Measurements from ENCODE around the gene NR1H4.
"Not testable (repeated sequence)": the region's sequence is repeated elsewhere in the genome, so short reads cannot be mapped to it uniquely, and the experiment has no call there.

NR1H4 gene

DNA sequence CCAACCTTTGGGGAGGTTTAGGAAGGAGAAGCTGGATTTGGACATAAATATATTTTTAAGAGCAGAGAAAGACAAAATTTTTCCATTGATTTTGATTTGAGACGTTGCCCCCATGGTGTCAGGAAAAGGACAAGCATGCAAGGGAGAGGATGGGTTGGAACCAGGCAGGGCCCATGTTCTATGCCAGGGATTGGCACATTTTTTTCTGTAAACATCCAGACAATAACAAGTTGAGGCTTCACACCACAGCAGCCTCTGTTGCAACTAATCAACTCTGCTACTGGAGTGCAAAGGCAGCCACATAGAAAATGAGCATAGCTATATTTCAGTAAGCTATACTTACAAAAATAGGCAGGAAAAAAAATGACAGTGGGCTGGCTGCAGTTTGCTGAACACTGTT is 44.7 kb downstream of the NR1H4 start:
- no peak for DNase-seq

DNA sequence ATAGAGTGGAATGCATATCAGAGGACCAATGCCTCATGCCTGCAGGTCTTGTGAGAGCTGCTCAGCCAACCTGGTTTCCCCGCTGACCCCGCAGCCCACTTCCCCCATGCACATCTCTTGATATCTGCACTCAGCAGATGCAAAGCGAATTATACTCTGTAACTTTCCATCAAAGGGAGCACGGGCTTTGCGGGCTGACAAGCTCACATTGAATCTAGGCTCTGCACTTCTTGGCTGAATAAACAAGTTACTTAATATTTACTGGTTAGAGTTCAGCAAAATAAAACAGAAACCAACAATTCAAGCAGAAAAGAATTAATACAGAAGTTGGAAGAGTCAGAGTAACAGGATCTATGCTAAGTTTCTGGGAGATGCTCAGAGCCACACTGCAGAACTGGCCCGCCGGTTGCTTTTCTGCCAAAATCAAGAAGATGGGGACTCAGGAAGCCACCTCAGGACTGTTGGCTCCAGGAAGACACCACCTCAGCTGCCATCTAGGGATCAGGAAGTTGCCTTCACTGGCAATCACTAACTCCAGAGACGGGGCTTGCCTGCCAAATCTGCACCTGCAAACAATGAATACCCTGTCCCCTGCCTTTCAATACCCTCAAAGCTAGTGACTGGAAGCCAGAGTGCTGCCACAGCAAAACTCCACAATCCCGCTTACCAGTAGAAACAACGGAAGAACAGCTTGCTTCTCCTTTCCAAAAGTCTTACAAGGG is 46.5 kb downstream of the NR1H4 start:
- no peak for DNase-seq

DNA sequence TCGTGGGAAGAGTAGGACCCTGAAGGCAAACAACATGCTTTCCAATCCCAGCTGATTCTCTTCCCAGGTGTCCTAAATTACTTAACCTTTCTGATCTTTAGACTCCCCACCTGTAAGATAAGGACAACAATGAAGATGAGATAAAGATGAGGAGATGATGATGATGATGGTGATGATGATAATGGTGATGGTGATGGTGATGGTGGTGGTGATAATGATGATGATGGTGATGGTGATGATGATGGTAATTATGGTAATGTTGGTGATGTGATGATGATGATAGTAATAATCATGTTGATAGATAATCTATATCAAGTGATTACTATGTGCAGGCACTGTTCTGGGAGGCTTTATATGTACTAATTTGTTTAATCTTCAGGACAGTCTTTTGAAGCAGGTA is 48.3 kb downstream of the NR1H4 start:
- DNase-seq, result no peak

DNA sequence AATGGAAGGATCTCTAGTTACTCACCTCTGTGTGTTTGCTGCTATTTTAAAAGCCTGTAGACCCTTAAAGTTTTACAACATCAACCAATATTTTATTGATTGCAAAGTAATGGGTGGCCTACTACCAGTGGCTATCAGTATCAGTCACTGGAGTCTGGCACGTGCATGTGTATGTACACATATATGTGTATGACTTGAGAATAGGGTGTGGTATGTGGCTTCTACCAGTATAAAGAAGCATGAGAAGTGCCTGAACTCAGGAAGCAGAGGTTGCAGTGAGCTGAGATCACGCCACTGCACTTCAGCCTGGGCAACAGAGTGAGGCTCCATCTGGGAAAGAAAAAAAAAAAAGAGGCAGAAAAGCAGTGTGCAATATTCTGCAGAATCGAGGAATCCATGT is 54.4 kb downstream of the NR1H4 start:
- no peak for DNase-seq

DNA sequence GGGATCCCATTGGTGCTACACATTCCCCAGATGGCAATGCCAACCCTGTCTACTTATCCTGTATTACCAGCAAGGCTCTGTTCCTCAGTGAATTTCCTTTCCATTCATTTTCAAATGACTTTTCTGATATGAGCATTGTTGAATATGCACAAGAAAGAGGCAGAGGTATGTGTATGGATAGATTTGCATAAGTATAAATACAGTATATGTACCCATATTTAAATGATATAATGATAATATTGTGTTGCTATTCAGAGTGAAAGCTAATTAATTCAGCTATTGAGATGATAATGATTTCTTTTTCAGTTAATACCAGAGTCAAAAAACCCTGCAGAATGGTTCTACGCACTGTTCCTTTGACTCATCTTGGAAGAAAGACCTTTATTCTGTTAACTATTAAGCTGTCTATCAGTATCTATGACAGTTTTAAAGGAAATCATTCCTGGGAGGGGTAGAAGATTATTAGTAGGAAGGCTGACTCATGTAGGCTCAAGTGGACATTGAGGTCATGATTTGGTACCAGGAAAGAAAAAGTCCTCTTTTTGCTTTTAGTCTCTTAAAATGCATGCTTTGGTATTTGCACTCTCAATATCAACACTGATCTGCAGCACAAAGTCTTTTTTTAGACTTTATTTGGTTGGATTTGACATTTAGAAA is 54.9 kb downstream of the NR1H4 start:
- DNase-seq, result no peak

DNA sequence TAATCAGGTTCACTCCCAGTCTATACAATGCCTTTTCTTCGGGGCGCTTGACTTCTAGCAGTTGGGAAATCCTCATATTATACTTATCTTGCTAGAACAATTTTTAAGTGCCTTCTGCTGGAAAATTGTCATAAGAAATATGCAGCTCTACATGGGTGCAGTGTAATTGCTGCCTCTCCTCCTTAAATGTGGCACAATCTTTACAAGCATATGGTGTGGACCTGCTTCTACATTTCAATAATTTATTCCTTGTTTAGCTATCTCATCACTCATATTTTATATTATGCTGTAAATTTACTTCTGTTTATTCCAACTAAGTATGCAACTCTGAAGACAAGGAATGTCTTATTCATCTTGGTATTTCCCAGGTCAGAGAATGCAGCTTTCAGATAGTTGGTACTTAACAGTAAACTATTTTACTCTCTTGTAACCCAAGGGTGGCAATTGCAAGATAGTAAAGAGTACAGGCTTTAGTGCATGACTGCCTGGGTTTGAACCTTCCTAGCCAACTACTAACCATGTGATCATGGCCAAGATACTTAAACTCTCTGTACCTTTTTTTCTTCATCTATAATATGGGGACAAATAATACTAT is 56.2 kb downstream of the NR1H4 start:
- no peak for DNase-seq

DNA sequence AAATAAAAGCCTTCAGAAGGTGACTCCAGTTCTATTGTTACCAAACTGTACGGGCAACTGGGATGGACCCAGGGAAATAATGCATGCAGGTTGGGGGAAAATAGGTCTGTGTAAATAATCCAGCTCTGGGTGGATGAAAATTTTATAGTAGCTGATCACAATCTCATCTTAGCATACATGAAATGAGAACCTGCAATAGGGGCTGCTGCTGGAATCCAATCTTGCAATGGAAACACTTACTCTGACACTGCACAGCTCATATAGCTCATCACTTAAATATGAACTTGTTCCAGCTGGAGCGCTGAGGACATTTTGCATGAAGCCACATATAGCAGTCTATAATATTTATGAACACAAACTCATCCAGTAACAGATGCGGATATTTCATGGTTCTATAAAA is 59.7 kb downstream of the NR1H4 start:
- no peak for DNase-seq

DNA sequence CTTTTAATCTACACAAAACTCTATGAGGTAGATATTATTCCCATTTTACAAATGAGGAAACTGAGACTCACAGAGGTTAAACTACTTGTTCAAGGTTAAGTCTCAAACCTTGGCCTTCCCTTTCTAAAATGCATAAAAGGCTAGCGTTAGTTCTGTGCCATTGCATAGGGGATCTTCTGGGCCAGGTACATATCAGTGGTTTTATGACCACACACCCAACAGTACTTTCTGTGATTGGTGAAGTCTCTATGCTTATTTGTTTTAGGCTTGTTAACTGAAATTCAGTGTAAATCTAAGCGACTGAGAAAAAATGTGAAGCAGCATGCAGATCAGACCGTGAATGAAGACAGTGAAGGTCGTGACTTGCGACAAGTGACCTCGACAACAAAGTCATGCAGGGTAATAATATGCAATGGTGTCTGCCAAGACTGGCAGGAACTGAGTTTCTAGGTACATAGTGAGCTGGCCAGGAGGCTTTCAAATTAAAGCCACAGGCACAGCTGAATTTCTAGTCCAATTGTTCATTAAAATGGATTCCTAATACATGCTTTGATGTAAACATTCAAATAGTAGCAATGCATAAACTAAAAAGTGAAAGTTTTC is 61.1 kb downstream of the NR1H4 start:
- DNase-seq, result no peak

DNA sequence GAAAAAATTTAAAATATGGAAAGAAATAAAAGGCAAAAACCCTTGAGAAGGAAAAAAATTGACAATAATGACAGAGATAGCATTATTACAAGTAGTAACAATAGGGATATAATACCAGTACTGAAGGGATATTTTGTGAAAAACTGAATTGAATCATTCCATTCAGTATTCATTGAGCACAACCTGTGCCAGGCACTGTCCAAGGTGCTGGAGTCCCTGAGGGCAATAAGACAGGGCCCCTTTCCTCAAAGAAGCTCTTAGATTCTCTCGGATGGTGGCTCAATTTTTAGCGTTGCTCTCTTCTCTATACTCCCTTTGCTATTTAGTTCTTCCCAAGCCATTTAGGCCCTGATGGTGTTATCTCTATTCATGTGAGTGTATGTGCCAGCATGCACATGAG is 65.5 kb downstream of the NR1H4 start:
- peak; percentile 8 for DNase-seq

DNA sequence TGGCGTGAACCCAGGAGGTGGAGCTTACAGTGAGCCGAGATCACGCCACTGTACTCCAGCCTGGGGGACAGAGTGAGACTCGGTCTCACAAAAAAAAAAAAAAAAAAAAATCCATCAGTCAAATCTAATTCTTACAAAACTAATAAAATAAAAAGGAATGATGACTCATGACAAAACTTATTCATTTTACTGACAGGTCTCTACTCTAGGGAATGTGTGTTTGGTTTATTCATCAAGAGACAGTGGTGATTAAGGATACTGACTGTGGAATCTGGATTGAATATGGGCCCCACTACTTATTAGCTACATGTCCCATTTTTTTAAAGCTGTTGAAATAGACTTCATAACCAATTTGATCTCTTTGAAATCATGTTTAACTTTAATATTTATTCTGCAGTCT is 70.5 kb downstream of the NR1H4 start:
- no peak for DNase-seq

DNA sequence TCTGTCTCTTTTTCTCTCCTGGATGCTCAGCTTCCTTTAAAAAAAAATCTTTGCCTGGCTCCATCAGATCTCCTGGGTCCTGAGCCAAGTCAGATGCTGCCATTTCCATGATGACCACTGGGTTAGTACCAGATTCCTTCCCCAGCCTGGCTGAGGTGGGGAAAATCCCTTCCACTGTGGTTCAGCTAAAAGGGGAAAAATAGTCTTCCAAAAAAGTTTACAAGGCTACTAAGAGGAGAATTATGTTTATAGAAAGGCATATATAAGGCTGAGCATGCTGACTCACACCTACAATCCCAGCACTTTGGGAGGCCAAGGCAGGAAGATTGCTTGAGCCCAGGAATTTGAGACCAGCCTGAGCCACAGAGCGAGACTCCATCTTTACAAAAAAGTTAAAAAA is 71.4 kb downstream of the NR1H4 start:
- no peak for DNase-seq

DNA sequence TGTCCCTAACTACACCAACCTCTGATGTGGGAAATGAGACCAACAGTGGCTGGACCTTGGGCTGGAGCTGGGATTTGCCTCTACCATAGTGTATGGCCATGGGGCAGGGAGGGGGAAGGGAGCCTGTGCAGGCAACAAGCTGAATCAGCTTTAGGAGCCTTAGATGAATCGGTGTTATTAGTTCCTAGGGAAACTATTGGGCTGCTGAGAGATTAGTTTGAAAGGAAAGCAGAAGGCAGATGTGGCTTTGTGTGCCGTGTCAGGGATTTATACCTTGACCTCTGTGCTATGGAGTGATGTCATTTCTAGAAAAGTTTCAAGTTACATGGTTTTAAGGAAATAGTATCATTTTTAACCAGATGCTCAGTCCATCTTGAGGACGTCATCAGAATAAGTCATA is 80.3 kb downstream of the NR1H4 start:
- no peak for DNase-seq

DNA sequence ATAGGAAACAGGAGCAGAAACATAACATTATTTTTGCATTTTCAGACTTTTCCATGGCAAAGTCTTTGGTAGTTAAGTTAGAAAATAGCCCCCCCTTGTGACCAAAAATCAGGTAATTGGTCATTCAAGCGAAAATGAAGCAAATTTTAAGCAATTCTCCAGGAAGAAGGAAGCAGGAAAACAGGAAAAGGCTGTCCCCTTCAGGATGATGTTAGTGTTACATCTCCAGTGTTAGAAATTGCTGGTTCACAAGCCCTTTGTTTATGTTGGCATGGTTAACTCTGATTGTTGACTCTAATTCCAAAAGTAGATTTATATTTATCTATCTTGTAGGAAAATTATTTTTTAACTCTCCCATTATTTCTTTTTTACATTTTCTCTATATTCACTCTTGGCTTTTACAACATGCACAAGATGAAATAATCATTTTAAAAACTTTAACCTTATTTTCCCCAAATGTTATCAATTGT is 81.0 kb downstream of the NR1H4 start:
- peak; percentile 29 for DNase-seq

DNA sequence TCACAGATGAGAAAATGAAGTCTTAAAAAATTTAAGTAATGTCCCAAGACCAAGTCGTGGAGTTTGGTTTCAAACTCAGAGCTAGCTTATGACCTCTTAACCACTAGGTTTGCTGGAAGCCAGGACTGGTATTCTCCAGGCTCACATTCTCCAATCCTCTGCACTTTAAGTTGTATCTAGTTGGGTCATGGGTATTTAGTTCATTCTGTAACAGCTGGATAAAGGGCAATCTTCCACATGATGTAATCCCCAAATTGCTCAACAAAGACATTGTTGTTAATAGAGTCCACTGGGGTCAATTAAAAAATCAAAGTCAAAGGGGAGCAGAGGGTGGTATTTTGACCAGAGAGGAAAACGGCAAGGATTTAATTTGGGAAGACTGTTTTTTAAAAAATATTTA is 82.1 kb downstream of the NR1H4 start:
- DNase-seq, result no peak

DNA sequence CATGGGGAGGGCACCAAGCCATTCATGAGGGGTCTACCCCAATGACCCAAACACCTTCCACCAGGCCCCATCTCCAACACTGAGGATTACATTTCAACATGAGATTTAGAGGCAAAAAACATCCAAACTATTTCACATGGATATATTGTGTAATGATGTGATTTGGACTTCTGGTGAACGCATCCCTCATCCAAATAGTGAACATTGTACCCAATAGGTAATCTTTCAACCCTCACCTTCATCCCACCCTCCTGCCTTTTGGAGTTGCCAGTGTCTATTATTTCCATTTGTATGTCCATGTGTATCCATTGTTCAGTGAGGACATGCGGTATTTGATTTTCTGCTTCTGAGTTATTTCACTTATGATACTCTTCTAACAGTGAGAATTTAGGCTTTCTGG is 83.7 kb downstream of the NR1H4 start:
- DNase-seq, result no peak

DNA sequence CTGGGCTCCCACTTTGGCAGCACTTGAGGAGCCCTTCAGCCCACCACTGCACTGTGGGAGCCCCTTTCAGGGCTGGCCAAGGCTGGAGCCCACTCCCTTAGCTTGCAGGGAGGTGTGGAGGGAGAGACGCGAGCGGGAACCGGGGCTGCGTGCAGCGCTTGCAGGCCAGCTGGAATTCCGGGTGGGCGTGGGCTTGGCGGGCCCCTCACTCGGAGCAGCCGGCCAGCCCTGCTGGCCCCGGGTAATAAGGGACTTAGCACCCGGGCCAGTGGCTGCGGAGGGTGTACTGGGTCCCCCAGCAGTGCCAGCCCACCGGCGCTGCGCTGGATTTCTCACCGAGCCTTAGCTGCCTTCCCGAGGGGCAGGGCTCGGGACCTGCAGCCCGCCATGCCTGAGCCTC is 85.6 kb downstream of the NR1H4 start:
- not testable (repeated sequence) for DNase-seq

DNA sequence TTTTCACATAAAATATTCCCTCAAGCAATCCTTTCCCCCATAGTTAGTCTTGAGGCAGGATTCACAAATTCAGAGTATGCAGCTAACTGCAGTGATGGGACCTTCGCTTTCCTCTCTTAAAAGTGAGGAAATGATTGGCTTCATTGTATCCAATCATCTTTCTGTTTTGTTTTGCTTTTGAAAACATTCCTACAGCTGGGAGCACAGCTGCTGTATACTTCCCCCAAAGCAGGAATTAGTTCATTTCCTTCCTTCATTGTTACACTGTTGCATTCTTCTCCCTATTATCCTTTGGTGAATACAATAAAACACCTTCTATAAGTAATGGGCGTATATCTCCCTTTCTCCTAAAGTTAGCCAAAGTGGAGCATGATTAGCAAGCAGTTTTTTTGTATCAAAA is 90.4 kb downstream of the NR1H4 start:
- DNase-seq, result no peak

DNA sequence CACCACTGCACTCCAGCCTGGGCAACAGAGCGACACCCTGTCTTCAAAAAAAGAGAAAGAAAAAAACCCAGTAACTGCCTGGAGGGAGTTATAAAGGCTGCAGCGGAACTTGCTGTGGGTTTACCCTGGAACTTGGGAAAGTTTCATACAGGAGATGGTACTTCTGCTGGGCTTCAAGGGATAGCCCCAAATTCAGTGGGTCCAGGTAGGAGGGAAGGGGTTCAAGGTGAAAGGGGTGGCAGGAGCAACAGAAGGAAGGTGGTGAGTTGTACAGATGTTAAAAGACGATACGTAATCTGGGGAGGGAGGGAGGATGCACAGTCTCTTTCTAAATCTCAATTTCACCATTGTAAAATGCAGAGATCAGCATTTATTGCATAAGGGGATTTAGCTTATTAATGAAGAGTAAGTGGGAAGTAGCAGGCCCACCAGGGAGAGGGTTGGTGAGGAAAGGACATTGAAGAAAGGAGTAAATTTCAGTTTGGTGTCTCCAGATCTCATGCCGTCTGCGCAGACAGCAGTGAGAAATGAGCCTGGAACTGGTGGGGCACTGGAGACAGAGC is 91.3 kb downstream of the NR1H4 start:
- no peak for DNase-seq

DNA sequence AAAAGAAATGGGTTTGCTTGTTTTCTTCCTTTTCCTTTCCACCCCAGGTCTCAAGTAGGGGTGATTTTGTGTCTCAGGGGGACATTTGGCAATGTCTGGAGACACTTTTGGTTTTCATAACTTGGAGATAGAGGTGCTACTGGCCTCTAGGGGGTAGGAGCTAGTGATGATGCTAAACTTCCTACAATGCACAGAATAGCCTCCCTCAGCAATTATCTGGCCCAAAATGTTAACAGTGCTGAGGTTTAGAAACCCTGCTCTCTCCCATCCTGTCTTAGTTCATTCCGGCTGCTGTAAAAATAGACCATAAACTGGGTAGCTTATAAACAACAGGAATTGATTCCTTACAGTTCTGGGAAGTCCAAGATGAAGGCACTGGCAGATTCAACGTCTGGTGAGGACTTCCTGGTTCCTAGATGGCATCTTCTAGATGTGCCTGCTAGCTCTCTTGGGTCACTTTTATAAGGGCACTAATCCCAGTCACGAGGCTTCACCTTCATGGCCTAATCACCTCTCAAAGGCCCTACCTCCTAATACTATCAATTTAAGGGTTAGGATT is 92.4 kb downstream of the NR1H4 start:
- DNase-seq, result no peak

DNA sequence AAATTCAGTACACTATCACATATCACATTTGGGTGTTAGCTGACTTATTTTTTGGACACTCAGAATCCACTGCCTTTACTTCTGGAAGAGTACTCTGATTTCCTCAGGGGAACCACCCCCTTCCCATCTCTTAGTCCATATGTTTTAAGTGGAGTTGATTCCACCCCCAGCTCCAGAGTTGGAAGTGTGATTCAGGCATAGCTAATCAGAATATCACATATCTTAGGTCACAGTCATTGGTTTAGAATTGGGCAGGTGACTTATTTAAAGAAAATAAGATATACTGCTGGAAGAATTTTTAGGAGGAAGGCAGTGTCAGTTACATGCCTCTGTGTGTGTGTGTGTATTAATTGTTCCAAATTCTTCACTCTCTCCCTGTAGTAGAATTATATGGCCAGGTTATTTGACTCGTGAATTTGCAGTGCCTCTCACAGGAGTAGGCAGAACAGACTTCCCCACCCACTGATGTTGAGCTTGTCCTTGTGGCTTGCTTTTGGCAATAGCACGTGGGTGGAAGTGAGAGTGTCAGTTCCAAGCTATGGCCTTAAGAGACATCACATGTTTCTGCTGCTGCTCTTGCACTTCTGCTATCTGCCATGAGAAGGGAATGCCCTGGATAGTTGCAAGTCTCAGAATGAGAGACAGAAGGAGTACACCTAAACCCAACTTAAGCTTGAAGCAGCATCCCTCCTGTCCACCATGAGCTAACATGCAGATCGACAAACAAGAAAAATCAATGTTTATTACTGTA is 93.4 kb downstream of the NR1H4 start:
- no peak for DNase-seq

DNA sequence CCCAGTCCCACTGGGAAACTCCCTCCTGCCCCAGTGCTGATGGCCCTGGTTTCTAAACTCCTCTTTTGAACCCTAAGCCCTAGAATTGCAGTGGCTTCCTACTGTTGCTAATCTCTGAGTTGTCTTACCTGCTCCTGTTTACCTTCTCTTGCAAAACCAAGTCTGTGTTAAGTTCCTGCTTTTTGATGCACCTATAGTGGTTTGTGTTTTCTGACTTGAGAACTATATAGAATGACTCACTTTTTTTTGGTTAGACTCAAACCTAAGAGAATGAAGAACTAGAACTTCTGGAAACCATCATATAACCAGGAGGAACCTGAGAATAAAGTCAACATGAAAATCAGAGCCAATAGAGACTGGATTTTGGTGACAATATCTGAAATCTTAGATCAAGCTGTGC is 94.3 kb downstream of the NR1H4 start:
- DNase-seq, result no peak

DNA sequence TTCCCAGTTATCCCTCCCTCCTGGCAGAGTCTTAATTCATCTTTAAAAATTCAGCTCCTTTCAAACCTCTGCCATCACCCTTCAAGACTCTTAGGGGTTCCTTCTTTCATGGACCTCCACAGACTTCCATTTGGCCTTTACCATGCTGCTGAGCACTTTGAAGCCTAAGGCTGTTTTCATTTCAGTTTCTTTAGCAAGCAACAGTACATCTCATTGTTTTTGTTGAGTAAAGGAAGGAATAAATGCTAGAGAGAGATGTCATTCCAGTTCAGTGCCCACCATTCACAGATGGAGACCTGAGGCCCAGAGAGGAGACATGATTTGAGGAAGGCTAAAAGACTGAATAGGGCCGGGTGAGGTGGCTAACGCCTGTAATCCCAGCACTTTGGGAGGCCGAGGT is 98.5 kb downstream of the NR1H4 start:
- DNase-seq, result no peak

Measured in activated CD4-positive, alpha-beta T cell treated with anti-CD3 and anti-CD28 coated beads, Interleukin-2, amount 50 U/mL, for 16 hours (primary cell).